NCI-H187 treated with DMSO at 0.1 percent for 48 hours (cell line): ENCODE data around the gene ZAR1L.
"Not testable (repeated sequence)": the region's sequence is repeated elsewhere in the genome, so short reads cannot be mapped to it uniquely, and the experiment has no call there.

Experiments
- DNase-seq: peaks from one replicate; lab custom pipeline; 2025; lab: John Stamatoyannopoulos, UW

ZAR1L gene

GRCh38 chr13:32315238-32316027, at the start of gene ZAR1L, which contains the start of gene BRCA2:
ZAR1L (minus strand) TSS chr13:32315363; CDS start chr13:32311925, 3,438 bp downstream.
BRCA2 (plus strand) TSS chr13:32315508; CDS start chr13:32316461, 953 bp downstream.
- DNase-seq, result no peak

- no peak for DNase-seq
These were observed 47.4 kb upstream of the ZAR1L start for GRCh38 chr13:32362574-32362973.

GRCh38 chr13:32355935-32356334, 40.8 kb upstream of the ZAR1L start:
- not testable (repeated sequence) for DNase-seq

- no peak for DNase-seq
These were observed 38.9 kb upstream of the ZAR1L start for GRCh38 chr13:32354040-32354439.

GRCh38 chr13:32350839-32351441, 35.8 kb upstream of the ZAR1L start:
- DNase-seq, result not testable (repeated sequence)

GRCh38 chr13:32347651-32348050, 32.5 kb upstream of the ZAR1L start:
- no peak for DNase-seq

GRCh38 chr13:32340914-32341313, 25.8 kb upstream of the ZAR1L start:
- no peak for DNase-seq

GRCh38 chr13:32334671-32335070, 19.5 kb upstream of the ZAR1L start:
- DNase-seq, result no peak

- no peak for DNase-seq
These were observed 15.3 kb upstream of the ZAR1L start for GRCh38 chr13:32330441-32330840.

GRCh38 chr13:32323912-32324311, 8.7 kb upstream of the ZAR1L start:
- DNase-seq, result no peak

- no peak for DNase-seq
These were observed 5.4 kb upstream of the ZAR1L start for GRCh38 chr13:32320528-32320927.

GRCh38 chr13:32317716-32318465, 2.7 kb upstream of the ZAR1L start:
- DNase-seq, result no peak

GRCh38 chr13:32316501-32316900, 1.3 kb upstream of the ZAR1L start:
- DNase-seq, result no peak

- no peak for DNase-seq
These were observed 821 bp upstream of the ZAR1L start for GRCh38 chr13:32316028-32316339.

- no peak for DNase-seq
These were observed 609 bp downstream of the ZAR1L start for GRCh38 chr13:32314271-32315237.

GRCh38 chr13:32311188-32311897, 3.8 kb downstream of the ZAR1L start:
- no peak for DNase-seq

GRCh38 chr13:32310134-32310706, 4.9 kb downstream of the ZAR1L start:
- no peak for DNase-seq

GRCh38 chr13:32309312-32310133, 5.6 kb downstream of the ZAR1L start:
- DNase-seq, result no peak

GRCh38 chr13:32305646-32306045, 9.5 kb downstream of the ZAR1L start:
- DNase-seq, result no peak

- no peak for DNase-seq
These were observed 12.7 kb downstream of the ZAR1L start for GRCh38 chr13:32302461-32302860.
